GM18868 (cell line): ENCODE data around the gene TBK1.
"Not testable (repeated sequence)": the region's sequence is repeated elsewhere in the genome, so short reads cannot be mapped to it uniquely, and the experiment has no call there.

Experiments used
- ATAC-seq: cut with Tn5 transposase; IDR thresholded peaks from one replicate; pipeline ENCODE4 v1.9.1; 2021; ENCODE audit warnings: mild to moderate bottlenecking, moderate library complexity; ENCODE audit not compliant: unreplicated experiment

Gene TBK1

DNA sequence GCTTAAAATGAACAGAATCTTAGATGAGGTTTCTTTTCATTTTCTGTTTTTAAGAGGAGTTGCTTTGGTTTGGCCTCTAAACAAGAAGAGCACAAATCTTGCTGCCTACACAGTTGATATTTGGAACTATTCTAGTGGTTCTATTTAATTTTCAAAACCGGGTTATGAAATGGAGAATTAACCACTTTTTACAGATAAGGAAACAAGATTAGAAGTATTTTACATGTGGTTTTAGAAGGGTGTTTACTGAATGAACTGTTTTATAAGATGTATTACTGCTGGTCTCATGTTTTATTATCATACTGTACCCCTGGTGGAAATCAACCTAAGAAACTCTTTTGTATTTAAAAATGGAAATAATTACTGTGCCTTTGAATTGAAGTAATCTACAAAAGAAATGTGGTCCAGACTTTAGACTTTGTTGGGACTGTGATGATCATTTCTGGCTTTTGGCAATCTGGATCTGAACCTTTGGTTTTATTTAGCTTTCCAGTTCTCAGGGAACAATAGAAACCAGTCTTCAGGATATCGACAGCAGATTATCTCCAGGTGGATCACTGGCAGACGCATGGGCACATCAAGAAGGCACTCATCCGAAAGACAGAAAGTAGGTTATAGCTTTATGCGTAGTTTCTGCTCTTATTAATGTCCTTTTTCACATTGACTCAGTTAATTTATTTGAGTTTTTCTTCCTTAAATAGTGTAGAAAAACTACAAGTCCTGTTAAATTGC lies 43.2 kb downstream of the TBK1 start:
- no peak for ATAC-seq

DNA sequence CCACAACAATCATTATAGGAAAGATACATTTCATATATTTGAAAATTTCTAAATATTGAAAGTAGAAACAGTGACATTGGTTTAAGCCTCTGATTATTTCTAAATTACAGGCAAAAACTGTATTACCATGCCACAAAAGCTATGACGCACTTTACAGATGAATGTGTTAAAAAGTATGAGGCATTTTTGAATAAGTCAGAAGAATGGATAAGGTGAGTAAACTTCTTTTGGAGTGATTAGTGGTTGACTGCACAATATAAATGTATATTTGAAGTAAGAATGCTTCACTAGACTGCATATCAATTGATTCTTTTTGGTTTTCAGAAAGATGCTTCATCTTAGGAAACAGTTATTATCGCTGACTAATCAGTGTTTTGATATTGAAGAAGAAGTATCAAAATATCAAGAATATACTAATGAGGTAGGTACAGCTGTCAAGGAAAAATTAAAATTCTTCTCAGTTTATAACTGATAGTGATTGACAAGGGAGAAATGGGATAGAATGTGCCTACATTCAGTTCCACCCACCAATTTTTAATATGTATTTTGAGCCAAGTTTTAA lies 45.0 kb downstream of the TBK1 start:
- ATAC-seq: no peak

DNA sequence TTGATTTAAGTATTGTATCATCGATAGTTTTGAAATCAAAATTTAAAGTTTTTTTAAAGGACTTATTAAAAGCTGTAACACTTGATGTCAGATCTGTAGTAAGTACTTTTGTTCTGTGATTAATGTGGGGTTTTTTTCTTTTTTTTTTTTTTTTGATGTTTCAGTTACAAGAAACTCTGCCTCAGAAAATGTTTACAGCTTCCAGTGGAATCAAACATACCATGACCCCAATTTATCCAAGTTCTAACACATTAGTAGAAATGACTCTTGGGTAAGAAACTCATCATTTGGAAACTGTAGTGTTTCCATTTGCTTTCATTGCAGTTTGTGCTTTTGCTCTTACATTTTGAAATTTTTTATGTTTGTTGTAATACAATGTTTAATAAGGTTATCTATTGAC lies 45.6 kb downstream of the TBK1 start:
- no peak for ATAC-seq

DNA sequence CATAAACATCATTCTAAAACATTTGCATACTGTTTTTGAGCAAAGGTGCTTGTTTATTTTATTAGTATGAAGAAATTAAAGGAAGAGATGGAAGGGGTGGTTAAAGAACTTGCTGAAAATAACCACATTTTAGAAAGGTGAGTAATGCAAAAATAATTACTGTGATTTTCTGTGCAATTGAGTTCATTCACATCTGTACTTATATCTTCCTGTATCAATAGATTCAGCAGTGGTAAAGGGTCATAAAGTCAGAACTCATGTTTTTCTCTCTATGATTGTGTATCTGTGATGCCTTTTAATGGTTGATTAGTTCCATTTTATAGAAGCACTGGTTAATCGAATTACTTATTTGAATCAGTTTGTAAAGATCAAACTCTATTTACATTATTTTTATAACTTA lies 46.0 kb downstream of the TBK1 start:
- ATAC-seq: no peak

DNA sequence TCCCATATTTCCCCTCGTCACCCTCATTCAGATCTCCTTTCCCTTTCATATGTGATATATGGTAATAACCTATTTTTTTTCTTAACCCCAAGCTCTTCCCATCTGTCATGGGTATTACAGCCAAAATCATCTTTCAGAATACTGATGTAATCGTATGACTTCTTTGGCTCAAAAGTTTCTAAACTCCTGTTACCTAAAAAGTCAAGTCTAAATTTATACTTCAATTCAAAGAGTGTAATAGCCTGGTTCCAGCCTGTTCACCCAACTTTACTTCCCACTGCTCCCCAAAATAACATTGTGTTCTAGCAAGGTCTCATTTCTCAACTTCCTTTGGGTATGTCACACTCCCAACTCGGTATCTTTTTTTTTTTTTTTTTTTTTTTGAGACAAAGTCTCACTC lies 48.5 kb downstream of the TBK1 start:
- ATAC-seq: no peak

DNA sequence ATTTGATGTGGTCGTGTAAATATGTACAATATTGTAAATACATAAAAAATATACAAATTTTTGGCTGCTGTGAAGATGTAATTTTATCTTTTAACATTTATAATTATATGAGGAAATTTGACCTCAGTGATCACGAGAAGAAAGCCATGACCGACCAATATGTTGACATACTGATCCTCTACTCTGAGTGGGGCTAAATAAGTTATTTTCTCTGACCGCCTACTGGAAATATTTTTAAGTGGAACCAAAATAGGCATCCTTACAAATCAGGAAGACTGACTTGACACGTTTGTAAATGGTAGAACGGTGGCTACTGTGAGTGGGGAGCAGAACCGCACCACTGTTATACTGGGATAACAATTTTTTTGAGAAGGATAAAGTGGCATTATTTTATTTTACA lies 49.6 kb downstream of the TBK1 start:
- ATAC-seq: no peak

DNA sequence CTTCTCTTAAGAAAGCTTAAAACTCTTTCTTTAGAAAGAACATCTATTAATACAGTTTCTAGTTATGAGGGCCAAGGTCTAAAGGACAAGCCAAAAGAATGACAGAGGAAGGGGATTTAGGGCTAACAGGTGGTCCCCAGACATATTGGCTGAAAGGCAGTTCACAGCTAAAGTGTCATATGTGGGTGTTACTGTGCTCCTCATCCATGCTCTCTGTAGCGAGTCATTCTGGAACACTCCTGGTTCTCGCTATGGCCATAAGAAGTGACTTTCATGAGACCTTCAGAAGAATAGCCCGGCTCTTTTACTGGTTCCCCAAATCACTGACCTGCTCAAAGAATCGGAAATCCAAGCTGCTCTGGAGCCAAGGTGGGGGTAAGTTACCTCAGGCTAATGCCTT lies 55.0 kb downstream of the TBK1 start:
- ATAC-seq: no peak

DNA sequence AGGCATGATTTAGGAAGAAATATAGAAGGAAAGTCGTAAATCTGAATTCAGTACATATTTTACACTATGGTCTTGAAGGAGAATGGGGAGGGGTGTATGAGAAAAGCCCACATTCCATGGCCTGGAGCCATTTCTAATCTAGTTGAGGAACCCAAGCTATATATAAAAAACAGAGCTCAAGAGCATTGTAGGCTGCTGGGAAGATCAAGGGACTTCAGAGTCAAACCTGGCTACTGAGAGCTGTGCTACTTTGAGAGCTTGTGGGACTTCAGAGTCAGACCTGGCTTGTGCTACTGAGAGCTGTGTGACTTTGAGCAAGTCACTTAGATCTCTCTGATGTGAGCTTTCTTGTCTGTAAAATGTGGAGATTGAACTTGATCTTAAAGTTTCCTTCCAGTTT lies 58.7 kb downstream of the TBK1 start:
- ATAC-seq: no peak

DNA sequence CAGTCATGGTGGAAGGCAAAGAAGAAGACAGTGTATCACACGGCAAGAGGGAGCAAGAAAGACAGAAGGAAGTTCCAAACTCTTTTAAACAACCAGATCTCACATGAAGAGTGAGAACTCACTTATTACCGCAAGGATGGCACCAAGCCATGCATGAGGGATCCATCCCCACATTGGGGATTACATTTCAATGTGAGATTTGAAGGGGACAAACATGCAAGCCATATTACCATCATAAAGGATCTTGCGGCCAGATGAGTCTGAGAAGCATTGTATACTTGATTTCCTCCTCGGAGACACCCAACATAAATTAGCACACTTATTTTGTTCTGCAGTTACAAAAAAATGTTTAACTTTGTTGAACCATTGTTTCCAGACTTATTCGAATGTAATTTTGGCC lies 66.5 kb downstream of the TBK1 start:
- ATAC-seq: no peak

DNA sequence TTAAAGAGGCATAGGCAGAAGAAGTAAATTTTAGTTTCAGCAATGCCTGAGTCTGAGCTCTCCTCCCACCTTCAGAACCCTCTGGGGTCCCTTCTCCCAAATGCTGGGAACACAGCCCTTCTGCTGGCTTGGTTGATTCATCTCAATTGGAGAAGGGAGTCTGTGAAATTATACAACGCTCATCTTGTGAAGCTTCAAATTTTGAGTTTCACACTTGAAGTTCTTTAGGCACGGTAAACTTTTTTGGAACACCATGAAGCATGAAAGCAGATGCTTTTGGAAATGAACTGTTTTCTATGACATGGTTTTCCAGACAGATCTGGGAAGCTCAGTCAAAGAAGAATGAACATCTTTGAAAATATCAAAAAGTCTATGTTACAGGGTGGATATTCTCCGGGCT lies 69.9 kb downstream of the TBK1 start:
- no peak for ATAC-seq

DNA sequence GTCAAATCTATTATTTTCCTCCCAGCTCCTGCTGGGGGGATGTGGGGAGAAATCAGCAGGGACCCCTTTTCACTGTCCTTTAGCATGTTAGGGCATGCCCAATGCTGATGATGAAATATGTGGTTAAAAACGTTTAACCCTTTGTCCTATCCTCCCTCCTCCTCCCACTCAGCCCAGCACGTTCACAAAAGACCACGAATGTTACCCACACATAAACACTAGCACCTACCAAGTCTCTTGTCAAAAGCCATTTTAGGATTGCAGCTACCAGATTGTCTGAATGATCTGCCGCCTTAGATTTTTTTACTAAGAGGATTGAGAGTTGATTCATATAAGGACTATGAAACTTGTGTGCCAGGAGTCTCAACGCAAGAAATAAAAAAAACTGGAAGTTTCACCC lies 70.4 kb downstream of the TBK1 start:
- ATAC-seq: peak; percentile 49

DNA sequence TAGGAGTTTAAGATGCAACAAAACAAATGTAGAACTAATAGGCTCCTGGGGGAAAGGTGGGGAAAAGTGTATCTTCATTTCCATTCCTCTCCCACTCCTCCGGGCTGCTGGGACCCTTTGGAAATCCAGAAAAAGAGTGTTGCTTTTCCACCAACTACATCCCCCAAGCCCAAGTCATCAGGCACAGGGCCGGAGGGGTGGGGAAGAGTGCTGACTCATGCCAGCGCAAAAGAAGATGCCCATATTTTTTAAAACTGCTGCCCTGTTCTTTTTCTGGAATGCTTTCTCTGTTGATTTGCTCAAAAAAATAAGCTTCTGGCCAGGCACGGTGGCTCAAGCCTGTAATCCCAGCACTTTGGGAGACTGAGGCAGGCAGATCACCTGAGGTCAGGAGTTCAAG lies 70.9 kb downstream of the TBK1 start:
- no peak for ATAC-seq

DNA sequence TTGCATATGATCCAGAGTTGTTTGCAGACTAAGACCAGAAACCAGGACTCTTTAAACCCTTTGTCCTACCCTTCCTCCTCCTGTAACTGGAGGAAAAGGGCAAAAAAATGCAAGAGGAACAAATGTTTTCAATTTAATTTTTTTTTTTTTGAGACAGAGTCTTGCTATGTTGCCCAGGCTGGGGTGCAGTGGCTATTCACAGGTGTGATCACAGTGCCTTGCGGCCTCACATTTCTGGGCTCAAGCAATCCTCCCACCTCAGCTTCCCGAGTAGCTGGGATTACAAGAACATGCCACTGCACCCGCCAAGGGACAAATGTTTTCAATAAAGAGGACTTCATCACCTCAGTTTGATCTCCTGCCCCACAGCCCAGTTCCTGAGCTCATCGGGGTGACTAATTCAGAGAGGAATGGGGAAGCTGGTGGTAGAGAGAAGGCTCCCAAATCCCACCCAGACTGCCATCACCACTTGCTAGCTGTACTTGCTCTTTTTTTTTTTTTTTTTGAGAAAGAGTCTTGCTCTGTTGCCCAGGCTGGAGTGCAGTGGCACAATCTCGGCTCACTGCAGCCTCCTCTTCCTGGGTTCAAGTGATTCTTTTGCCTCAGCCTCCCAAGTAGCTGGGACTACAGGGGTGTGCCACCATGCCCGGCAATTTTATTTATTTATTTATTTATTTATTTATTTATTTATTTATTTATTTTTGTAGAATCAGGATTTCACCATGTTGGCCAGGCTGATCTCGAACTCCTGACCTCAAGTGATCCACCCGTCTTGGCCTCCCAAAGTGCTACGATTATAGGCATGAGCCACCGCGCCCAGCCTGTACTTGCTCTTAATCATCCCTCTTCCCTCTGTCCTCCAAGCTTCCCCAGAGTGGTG lies 71.9 kb downstream of the TBK1 start:
- ATAC-seq: not testable (repeated sequence)

DNA sequence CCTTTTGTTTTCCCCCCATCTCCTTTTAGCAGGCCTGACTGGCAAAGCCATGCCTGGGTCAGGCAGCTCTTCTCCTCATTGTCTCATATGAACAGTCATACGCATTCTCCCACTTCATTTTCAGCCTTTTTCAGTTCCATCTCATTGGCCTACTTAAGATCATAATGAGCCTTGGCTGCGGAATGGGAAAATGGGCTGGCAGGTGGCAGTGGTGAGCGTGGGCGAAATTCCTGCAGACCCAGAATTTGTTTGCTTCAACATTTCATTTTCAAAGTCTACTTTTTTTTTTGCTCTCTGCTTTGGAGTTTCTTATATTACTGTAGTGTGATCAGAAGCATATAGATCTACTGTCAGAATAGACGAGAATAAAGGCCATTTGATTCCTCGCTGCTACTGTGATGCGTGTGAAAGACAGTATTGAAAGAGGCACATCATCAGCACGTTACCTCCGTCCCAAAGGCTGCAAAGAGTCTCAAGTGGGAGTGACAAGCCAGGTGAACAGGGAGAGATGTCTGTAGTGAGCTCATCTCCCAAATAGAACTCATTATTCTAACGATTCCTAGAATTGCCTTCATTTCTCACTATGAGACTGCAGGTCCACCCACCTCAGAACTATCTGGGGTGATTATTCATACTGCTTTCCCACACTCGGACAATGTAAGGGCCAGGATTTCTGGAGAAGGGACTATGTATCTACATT lies 73.7 kb downstream of the TBK1 start:
- ATAC-seq: no peak

DNA sequence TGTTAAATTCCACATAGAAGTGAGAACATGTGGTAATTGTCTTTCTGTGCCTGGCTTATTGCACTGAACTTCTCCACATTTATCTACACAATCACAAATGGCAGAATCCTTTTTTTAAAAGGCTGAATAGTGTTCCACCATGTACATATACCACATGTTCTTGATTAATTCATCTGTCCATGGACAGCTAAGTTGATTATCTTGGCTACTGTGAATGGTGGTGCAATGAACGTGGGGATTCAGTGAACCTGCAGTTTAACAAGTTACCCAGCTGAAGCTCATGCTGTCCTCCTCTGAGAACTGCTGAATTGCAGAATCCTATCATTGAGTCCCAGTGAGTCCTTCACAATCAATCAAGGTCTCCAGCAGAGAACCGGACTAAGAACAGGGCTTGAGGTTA lies 74.9 kb downstream of the TBK1 start:
- ATAC-seq: no peak

DNA sequence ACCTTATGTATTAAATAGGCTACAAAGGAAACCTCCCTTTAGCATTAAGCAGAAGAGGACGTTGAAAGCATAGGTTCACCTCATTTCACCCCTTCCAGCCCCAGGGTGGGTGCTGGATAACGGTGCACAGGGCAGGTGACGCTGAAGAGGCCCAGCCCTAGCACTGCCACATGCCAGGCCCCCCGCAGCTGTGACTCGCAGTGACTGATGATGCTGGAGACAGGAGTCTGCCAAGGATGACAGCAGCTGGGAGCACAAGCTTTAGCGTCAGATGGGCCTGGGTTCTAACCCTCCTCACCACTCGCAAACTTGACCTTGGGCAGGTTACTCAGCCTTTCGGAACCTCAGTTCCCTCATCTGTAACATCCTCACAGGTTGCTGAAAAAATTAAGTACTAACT lies 76.7 kb downstream of the TBK1 start:
- ATAC-seq: no peak

DNA sequence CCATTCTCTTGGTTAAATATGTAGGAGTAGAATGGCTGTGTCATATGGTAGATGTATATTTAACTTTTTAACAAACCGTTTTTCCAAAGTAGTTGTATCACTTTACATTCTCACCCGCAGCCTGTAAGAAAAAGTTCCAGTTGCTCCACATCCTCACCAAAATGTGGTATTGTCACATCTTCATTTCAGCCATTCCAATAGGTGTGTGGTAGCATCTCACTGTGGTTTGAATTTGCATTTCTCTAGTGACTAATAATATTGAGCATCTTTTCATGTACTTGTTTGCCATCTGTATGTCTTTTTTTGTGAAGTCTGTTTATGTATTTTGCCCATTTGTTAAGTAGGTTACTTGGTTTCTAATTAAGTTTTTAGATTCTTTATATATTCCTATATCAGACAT lies 78.6 kb downstream of the TBK1 start:
- ATAC-seq: no peak

DNA sequence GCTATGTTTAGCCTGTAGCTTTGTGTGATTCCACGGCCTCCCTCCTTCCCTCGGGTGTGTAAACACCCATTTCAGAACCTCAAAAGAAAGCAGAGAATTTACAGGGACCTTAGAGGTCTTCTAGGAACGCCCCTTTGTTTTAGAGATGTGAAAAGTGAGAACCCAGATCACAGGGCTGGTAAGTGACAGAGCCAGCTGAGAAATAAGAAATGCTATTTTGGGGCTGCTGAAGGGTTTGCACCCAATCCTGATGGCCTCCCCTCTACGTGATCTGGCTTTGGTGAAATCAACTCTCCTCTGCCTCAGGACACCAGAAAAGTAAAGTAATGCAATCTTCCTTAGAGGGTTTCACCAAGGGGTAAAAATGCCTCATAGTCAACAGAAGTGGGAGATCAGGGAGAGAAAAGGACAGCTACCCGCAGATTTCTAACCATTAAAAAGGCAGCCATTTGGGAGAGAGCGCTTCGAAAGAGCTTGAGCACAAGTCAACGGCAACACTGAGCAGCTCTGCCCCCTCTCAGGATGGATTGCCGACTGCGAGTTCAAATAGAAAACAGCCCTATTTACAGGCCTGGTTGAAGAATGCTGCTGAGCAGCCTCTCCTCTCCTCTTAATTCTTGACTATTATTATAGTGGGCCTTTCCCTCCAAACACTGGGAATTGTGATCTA lies 79.9 kb downstream of the TBK1 start:
- no peak for ATAC-seq

DNA sequence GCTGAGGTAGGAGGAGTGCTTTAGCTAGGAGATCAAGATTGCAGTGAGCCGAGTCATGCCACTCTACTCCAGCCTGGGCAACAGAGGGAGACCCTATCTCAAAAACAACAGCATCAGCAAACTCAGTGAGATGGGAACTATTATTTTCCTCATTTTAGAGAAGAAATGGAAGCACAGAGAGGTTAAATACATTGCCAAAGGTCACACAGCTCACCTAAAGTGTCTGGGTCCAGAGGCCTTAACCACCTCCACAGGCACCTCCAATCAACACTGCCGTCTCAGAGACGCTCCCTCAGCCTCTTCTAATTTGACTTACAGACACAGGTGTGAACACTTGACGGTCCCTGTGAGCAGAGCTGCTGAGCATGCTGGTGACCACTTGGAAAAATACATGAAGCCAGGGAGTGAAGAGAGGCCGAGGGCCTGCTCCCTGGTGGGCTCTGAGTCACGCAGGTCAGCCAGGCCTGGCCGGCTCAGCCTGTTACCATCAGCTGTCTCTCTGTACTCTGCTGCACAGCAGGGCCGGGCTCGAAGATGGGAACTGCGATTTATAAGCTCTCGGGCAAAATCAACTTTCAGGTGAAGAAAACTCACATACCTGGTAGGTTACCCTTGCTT lies 80.9 kb downstream of the TBK1 start:
- ATAC-seq: no peak

DNA sequence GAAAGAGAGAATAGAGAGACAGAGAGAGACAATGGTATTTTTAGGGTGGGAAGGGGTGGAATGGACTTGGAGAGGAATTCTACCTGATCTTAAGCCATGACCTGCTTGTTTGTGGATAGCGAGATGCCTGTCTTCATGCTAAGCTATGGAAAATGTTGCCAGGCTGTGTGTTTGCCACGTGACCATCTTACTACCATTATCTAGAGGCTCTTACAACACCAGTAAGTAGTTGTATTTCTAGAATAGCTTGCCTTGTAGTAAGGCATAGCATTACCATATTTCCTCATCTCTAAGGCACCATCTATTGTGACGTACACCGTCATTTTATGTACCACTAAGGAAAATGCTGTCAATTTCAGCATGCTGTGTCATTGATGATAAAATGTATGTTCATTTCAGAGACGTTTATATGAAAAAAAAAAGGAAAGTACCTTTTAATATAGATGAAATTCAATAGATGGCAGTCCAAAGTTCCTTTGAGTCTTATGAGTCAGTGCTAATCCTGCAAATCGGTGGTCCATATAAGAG lies 82.8 kb downstream of the TBK1 start:
- no peak for ATAC-seq
